Left hindlimb (tissue), 1 donor: Measurements from ENCODE around the gene SUPT20H.

Source experiments
- DNase-seq: peaks from one replicate; pipeline ENCODE4 v3.0.0-alpha.2; 2018

Gene SUPT20H

GRCh38 chr13:37058910-37059847 is at the start of gene SUPT20H:
SUPT20H (minus strand) TSS chr13:37059688; CDS start chr13:37051490, 8,198 bp downstream.
- DNase-seq: peak; percentile 96

- DNase-seq: no peak
Observed at GRCh38 chr13:37109051-37109678, 49.7 kb upstream of the SUPT20H start.

GRCh38 chr13:37107868-37108267 is 48.4 kb upstream of the SUPT20H start:
- DNase-seq: no peak

GRCh38 chr13:37107456-37107855 is 48.0 kb upstream of the SUPT20H start:
- DNase-seq: no peak

GRCh38 chr13:37106642-37107041 is 47.2 kb upstream of the SUPT20H start:
- no peak for DNase-seq

GRCh38 chr13:37105251-37105714 is 45.8 kb upstream of the SUPT20H start, which contains the start of gene CSNK1A1L:
CSNK1A1L (minus strand) TSS chr13:37105664; CDS start chr13:37105256, 408 bp downstream.
- DNase-seq: no peak

GRCh38 chr13:37102896-37103295 is 43.4 kb upstream of the SUPT20H start:
- no peak for DNase-seq

- no peak for DNase-seq
Observed at GRCh38 chr13:37101201-37101600, 41.7 kb upstream of the SUPT20H start.

- no peak for DNase-seq
Observed at GRCh38 chr13:37100731-37101130, 41.2 kb upstream of the SUPT20H start.

- DNase-seq: no peak
Observed at GRCh38 chr13:37097076-37097475, 37.6 kb upstream of the SUPT20H start.

- DNase-seq: no peak
Observed at GRCh38 chr13:37094840-37095239, 35.4 kb upstream of the SUPT20H start.

GRCh38 chr13:37094099-37094498 is 34.6 kb upstream of the SUPT20H start:
- DNase-seq: no peak

- DNase-seq: no peak
Observed at GRCh38 chr13:37091835-37092234, 32.3 kb upstream of the SUPT20H start.

- no peak for DNase-seq
Observed at GRCh38 chr13:37090912-37091311, 31.4 kb upstream of the SUPT20H start.

- no peak for DNase-seq
Observed at GRCh38 chr13:37089495-37089894, 30.0 kb upstream of the SUPT20H start.

- no peak for DNase-seq
Observed at GRCh38 chr13:37087486-37087885, 28.0 kb upstream of the SUPT20H start.

- DNase-seq: no peak
Observed at GRCh38 chr13:37085606-37086005, 26.1 kb upstream of the SUPT20H start.

GRCh38 chr13:37076818-37077217 is 17.3 kb upstream of the SUPT20H start:
- no peak for DNase-seq

GRCh38 chr13:37075164-37075563 is 15.7 kb upstream of the SUPT20H start:
- no peak for DNase-seq

GRCh38 chr13:37074703-37075102 is 15.2 kb upstream of the SUPT20H start:
- DNase-seq: no peak

GRCh38 chr13:37072024-37072423 is 12.5 kb upstream of the SUPT20H start:
- DNase-seq: no peak

- no peak for DNase-seq
Observed at GRCh38 chr13:37070956-37071355, 11.5 kb upstream of the SUPT20H start.

- no peak for DNase-seq
Observed at GRCh38 chr13:37070145-37070695, 10.7 kb upstream of the SUPT20H start.
